Fibroblast of villous mesenchyme (primary cell): Measurements from ENCODE around the gene RGSL1. TPM values are rescaled to one million over a fixed set of nuclear protein-coding genes. Genes with fewer than 3 reads are reported as not detected.

Source experiments
- DNase-seq: peaks from one replicate; pipeline ENCODE4 v3.0.0-alpha.2; 2010; ENCODE audit warnings: low read depth
- H3K4me3 ChIP-seq: 2 replicates; pipeline ENCODE4 v1.5.1; 2011; ENCODE audit warnings: low read depth, mild to moderate bottlenecking, low read length
- total RNA-seq: library from RNA; depleted of rRNA; stranded (reverse); fragments of >200 nt; gene quantifications from 2 replicates; pipeline ENCODE4 v1.2.3, GENCODE V29; 2012
- TF ChIP-seq, protein P1 (sequence below): IDR thresholded peaks from 2 replicates; pipeline ENCODE4 v1.5.1; 2012; ENCODE audit warnings: low read depth, mild to moderate bottlenecking, low read length; ENCODE audit not compliant: insufficient read depth

Gene RGSL1
- total RNA-seq, 1 donor: not detected

DNA sequence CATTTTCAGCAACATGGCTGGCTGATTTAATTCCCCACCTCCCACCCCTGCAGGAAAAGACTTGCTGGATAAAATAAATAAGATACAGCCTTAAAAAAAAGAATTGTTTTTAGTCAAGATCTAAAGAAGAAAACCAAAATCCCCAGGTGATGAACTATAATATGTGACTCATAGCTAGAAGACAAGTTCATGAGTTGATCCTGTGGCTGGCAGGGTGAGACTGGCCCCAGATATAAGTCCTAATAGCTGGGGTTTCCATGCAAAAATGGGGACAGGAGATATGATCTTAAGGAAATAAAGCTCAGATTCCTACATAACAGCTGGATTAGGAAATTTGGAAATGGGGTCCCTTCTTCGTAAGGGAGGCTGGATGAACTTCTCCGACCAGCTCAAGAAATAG, 21.9 kb upstream of the RGSL1 start:
- no peak overlapping the region for H3K4me3 ChIP-seq
- TF ChIP-seq, protein P1, sequence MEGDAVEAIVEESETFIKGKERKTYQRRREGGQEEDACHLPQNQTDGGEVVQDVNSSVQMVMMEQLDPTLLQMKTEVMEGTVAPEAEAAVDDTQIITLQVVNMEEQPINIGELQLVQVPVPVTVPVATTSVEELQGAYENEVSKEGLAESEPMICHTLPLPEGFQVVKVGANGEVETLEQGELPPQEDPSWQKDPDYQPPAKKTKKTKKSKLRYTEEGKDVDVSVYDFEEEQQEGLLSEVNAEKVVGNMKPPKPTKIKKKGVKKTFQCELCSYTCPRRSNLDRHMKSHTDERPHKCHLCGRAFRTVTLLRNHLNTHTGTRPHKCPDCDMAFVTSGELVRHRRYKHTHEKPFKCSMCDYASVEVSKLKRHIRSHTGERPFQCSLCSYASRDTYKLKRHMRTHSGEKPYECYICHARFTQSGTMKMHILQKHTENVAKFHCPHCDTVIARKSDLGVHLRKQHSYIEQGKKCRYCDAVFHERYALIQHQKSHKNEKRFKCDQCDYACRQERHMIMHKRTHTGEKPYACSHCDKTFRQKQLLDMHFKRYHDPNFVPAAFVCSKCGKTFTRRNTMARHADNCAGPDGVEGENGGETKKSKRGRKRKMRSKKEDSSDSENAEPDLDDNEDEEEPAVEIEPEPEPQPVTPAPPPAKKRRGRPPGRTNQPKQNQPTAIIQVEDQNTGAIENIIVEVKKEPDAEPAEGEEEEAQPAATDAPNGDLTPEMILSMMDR: no peak
- no peak for DNase-seq

DNA sequence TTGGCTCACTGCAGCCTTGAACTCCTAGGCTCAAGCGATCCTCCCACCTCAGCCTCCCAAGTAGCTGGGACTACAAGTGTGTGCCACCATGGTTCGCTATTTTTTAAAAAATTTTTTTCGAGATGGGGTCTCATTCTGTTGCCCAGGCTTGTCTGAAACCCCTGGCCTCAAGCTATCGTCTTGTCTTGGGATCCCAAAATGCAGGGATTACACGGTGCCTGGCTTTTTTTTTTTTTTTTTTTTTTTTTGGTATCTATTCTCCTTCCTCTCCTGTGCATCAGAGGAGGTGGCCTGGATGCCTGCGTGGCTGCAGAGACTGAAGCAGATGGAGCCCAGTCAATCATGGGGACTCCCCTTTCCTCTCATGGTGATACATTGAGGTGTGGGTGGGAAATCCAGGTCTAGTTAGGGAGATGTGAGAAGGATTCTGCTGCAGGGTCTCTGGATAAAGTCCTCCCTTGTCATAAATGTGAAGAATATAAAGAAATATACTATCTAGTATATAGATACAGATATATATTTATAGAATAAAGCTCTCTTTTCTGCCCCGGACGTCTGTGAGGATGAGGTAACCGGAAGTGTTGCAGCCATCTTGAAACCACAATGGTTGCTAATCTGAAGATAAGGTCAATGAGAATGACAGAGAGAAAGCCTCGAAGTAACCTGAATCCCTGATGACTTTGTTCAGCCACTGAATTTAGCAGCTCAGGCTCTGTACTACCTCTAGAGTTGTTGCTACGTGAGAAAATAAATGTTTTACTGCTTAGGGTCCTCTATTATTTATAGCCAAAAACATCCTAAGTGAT, 19.5 kb upstream of the RGSL1 start:
- TF ChIP-seq, protein P1: no peak
- H3K4me3 ChIP-seq: no peak overlapping the region
- peak; percentile 28 for DNase-seq

DNA sequence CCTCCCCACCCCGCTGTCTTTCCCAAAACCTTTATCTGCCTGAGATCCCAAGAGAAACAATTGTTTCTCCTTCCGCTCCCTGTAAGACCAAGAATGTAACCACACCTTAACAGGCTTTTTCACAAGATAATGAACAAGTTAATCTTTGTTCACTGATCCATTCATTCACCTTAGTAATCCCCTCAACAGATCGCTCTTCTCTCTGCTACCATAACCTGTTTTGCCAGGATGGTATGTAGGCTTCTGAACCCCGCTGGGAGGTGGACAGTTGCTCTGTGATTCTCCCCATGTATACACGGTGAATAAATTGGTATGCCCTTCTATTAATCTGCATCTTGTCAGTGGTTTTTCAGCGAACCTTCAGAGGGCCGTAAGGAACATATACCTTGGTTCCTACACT, 18.7 kb upstream of the RGSL1 start:
- DNase-seq: no peak
- TF ChIP-seq, protein P1: no peak

DNA sequence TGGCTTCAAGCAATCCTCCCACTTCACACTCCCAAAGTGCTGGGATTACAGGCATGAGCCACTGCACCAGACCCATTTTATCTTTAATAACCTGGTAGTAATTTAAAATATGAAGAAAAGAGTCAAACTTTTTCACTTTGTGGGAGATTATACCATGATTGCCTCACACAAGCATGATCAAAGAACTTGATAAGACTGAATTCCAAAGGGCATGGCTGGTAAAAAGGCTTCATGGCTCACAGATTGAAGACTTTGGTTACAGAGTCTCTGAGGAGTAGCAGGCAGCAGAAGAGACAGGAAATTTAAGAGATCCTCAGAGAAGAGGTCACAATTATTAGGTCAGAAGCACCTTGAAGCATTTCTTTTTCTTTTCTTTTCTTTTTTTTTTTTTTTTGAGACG, 16.4 kb upstream of the RGSL1 start:
- no peak for DNase-seq
- TF ChIP-seq, protein P1: no peak
- H3K4me3 ChIP-seq: no peak overlapping the region

More for the DNA sequence above, 18.7 kb upstream of the RGSL1 start:
- no peak overlapping the region for H3K4me3 ChIP-seq

DNA sequence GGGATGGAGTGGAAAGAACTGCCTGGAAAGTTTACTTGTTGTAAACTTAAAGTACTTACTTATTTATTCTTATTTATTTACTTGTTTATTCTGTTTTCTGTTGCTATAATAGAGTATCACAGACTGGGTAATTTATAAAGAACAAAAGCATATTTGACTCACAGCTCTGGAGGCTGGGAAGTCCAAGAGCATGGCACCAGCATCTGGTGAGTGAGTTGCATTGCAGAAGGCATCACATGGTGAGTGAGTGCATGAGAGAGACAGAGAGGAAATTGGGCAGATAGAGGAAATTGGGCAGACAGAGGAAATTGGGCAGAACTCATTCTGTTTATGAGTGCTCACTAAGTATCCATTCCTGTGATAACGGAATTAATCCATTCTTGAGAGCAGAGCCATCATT, 11.6 kb upstream of the RGSL1 start:
- DNase-seq: no peak
- TF ChIP-seq, protein P1: no peak
- H3K4me3 ChIP-seq: no peak overlapping the region

DNA sequence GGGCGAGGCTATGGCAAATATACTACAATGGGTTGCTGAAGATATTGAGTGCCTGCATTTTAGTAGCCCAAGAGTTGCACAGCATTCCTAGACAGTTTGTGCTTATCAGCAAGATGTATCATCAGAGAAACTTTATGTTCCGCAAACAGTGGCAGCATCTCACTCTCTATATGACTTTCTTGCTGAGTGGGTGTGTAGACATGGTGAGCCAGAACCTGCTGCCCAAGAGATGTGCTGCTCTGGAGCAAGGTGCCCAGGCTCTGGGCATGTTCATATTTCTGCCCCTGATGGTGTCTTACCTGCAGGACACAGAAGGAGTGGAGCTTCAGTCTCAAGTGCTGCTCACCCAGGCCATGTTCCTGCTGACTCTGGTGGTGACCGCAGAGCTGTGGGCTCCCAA, 8.2 kb upstream of the RGSL1 start:
- no peak for DNase-seq
- no peak overlapping the region for H3K4me3 ChIP-seq
- TF ChIP-seq, protein P1: no peak

DNA sequence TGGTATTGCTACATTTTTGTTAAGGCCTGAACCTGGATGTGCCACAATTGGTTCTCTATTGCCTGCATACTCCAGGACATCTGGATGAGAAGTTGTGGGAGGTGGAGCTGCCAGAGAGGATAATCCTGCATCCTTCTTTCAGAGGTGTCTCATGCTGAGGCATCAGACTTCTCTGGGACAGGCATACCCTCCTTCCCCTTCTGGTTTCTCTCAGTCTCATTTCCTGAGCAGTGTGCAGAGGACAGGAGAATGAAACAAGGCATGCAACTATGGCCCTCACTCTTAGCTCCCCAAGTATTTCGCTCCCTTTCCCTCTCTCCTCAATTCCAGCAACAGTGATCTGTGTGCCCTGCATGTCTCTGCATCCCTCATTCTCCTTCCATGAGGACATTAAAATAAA, 7.6 kb upstream of the RGSL1 start:
- no peak for DNase-seq
- H3K4me3 ChIP-seq: no peak overlapping the region
- TF ChIP-seq, protein P1: no peak
